Transverse colon (tissue), 4 donors: ENCODE results near the gene GHRH. TPM values are rescaled to one million over a fixed set of nuclear protein-coding genes. Genes with fewer than 3 reads are reported as not detected.

Experiments used
- DNase-seq: peaks from one replicate; pipeline ENCODE4 v3.0.0-alpha.2; 2019
- H3K27ac ChIP-seq, 4 donors: fragments of 200-600 bp; sonication (generic); 2 replicates each; pipeline ENCODE4 v1.5.1; 2016 to 2018; ENCODE audit warnings: inconsistent platforms in 4 of 4
- H3K27me3 ChIP-seq: fragments of 200-600 bp; sonication (generic); 2 replicates; pipeline ENCODE4 v1.5.1; 2017; ENCODE audit warnings: inconsistent platforms
- H3K36me3 ChIP-seq, 4 donors: fragments of 200-600 bp; sonication (generic); 2 replicates each; pipeline ENCODE4 v1.5.1; 2017 to 2019; ENCODE audit warnings: inconsistent platforms in 4 of 4
- H3K4me1 ChIP-seq, 4 donors: fragments of 200-600 bp; sonication (generic); 2 replicates each; pipeline ENCODE4 v1.5.1; 2017 to 2020; ENCODE audit warnings: inconsistent platforms in 4 of 4
- H3K4me3 ChIP-seq, 4 donors: fragments of 200-600 bp; sonication (generic); 1 replicate in 1 of 4; 2 replicates in 3 of 4; pipeline versions ENCODE4 v1.5.1 to v1.6.1; 2017 to 2019; ENCODE audit warnings: inconsistent platforms in 4 of 4
- H3K9me3 ChIP-seq, 2 donors: fragments of 200-600 bp; sonication (generic); 2 replicates each; pipeline ENCODE4 v1.5.1; 2017 to 2019; ENCODE audit warnings: inconsistent platforms in 2 of 2
- EP300 ChIP-seq: sonication (generic); formaldehyde crosslinking; IDR thresholded peaks from one replicate; pipeline ENCODE4 v1.6.1; 2017; ENCODE audit warnings: antibody characterized with exemption, low read depth
- POLR2A ChIP-seq: fragments of 450-650 bp; IDR thresholded peaks from one replicate; pipeline ENCODE4 v1.6.1; 2016; ENCODE audit warnings: antibody characterized with exemption, mild to moderate bottlenecking, moderate library complexity
- POLR2AphosphoS5 ChIP-seq, 3 donors: sonication (generic); formaldehyde crosslinking; IDR thresholded peaks; one replicate each; pipeline ENCODE4 v1.6.1; 2016; ENCODE audit warnings: antibody characterized with exemption in 3 of 3
- WGBS, 2 donors: methylation state at CpG; one replicate each; pipeline ENCODE4 v1.1.5; 2018; ENCODE audit warnings: low coverage in 1 of 2; 5-methylcytosine and 5-hydroxymethylcytosine counted together
- in situ Hi-C, 4 donors: fragments of 200-750 bp; cut with MboI; loops; one replicate each; pipeline versions ENCODE4 v1.15.0 to v1.15.1; 2017; ENCODE audit warnings: low sequenced_read_pairs in 3 of 4, low pct_ligation_motif_present in 1 of 4, low pct_unique_long_range_greater_than_20kb in 1 of 4
- intact Hi-C: fragments of 100-400 bp; cut with DNase I; formaldehyde crosslinking; loops from one replicate; pipeline ENCODE4 v1.15.1; 2023; ENCODE audit warnings: low total_unique reads
- total RNA-seq, 4 donors: library from RNA; depleted of rRNA; stranded (reverse); fragments of >200 nt; gene quantifications; one replicate each; pipeline ENCODE4 v1.1.0, GENCODE V29; 2016
- TF ChIP-seq, protein P1 (sequence below), 5 experiments: fragments of 200-600 bp in 3 of 5; fragments of 450-650 bp in 2 of 5; sonication (generic) in 3 of 5; IDR thresholded peaks; 1 replicate in 2 of 5; 2 replicates in 3 of 5; pipeline ENCODE4 v1.5.1; 2016 to 2017; ENCODE audit warnings: antibody characterized with exemption in 5 of 5, inconsistent platforms in 3 of 5, mild to moderate bottlenecking in 2 of 5, moderate library complexity in 1 of 5

Gene GHRH
- total RNA-seq, 4 donors from 2014 or later: not detected

DNA sequence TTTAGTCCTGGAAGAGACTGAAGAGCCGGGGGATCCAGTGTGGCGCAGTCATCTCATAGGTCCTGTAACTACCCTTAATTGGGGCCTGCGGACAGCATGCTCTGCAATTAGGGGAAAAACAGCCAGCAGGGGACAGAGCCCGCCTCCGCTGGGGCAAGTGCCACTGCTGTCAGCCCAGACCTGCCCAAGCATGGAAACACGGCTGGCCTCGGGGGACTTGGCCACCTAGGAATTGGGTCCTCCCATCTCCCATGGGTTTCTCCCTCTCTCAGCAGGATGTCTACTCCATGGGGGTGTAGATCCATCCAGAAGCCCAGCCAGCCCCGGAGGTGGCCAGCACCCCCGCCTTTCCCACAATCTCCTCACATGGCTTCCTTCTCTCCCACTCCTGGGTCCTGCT lies 3.6 kb downstream of the GHRH start:
- intact Hi-C loops: no loop called here
- no peaks in the 10 kb centered on the region for H3K27me3 ChIP-seq
- H3K4me3 ChIP-seq: no peak overlapping the region
- 67 to 74% methylated on average over 6 to 9 of the region's 9 CpGs for WGBS, 2 donors
- no peak overlapping the region for H3K27ac ChIP-seq
- no peaks in the 10 kb centered on the region for H3K9me3 ChIP-seq
- no peaks in the 10 kb centered on the region for H3K4me1 ChIP-seq
- TF ChIP-seq POLR2AphosphoS5 (IDR thresholded peaks at IDR 0.05) (no peak), EP300 (no peak), POLR2A (no peak)
- TF ChIP-seq, protein P1, sequence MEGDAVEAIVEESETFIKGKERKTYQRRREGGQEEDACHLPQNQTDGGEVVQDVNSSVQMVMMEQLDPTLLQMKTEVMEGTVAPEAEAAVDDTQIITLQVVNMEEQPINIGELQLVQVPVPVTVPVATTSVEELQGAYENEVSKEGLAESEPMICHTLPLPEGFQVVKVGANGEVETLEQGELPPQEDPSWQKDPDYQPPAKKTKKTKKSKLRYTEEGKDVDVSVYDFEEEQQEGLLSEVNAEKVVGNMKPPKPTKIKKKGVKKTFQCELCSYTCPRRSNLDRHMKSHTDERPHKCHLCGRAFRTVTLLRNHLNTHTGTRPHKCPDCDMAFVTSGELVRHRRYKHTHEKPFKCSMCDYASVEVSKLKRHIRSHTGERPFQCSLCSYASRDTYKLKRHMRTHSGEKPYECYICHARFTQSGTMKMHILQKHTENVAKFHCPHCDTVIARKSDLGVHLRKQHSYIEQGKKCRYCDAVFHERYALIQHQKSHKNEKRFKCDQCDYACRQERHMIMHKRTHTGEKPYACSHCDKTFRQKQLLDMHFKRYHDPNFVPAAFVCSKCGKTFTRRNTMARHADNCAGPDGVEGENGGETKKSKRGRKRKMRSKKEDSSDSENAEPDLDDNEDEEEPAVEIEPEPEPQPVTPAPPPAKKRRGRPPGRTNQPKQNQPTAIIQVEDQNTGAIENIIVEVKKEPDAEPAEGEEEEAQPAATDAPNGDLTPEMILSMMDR (IDR thresholded peaks at IDR 0.05): no peak
- no peaks in the 10 kb centered on the region for H3K36me3 ChIP-seq
- in situ Hi-C loops: no loop called here
- no peak for DNase-seq

DNA sequence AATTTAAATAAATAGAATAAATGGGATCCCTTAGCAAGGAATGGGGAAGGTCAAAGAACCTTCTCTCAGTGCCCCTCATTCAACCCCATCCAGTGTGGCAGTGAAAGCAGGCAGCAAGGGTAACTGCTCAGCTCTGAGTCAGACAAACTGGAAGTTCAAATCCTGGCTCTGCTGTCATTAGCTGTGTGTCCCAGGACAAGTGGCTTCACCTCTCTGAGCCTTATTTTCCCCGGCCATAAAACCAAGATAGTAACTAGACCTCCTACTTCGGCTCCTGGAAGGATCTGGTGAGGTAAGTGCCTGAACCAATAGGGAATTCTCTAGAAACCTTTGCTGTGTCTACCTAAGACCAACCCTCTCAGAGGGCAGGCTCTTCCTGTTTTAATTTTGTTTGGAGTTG lies 4.1 kb downstream of the GHRH start:
- Histone ChIP-seq H3K36me3 (no peaks in the 10 kb centered on the region), H3K4me1 (no peaks in the 10 kb centered on the region), H3K27ac (no peak overlapping the region), H3K9me3 (no peaks in the 10 kb centered on the region), H3K4me3 (no peak overlapping the region), H3K27me3 (no peaks in the 10 kb centered on the region)
- 33 to 77% methylated on average over 1 to 2 of the region's 2 CpGs for WGBS, 2 donors
- TF ChIP-seq POLR2A (no peak), POLR2AphosphoS5 (IDR thresholded peaks at IDR 0.05) (no peak), EP300 (no peak)
- TF ChIP-seq, protein P1 (IDR thresholded peaks at IDR 0.05): no peak
- in situ Hi-C loops: no loop called here
- intact Hi-C loops: no loop called here
- no peak for DNase-seq

DNA sequence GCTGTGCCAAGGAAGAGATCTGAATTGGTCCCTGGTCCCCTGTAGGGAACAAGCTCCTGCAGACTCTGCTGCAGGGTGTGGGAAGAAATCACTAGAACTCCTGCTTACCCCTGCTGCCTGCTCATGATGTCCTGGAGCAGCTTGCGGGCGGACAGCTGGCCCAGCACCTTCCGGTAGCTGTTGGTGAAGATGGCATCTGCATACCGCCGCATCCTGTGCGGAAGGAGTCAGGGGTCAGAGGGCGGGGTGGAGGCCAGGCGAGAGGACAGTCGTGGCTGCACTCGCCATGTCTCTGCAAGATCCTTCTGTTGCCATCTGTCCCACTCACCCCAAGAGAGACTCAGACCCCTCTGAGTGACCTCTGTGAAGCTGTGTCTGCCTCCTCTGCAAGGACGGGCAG lies 5.3 kb downstream of the GHRH start:
- Histone ChIP-seq H3K27ac (no peak overlapping the region), H3K36me3 (no peaks in the 10 kb centered on the region), H3K4me3 (no peak overlapping the region), H3K9me3 (no peaks in the 10 kb centered on the region), H3K27me3 (no peaks in the 10 kb centered on the region), H3K4me1 (no peaks in the 10 kb centered on the region)
- 83% methylated on average over 11 of the region's 11 CpGs; no CpG with 5 or more reads in 1 of the 2 donors for WGBS, 2 donors
- in situ Hi-C loops: no loop called here
- TF ChIP-seq, protein P1 (IDR thresholded peaks at IDR 0.05): no peak
- no peak for TF ChIP-seq EP300
- TF ChIP-seq POLR2A: no peak
- TF ChIP-seq POLR2AphosphoS5 (IDR thresholded peaks at IDR 0.05): no peak
- intact Hi-C loops: no loop called here
- DNase-seq: no peak

DNA sequence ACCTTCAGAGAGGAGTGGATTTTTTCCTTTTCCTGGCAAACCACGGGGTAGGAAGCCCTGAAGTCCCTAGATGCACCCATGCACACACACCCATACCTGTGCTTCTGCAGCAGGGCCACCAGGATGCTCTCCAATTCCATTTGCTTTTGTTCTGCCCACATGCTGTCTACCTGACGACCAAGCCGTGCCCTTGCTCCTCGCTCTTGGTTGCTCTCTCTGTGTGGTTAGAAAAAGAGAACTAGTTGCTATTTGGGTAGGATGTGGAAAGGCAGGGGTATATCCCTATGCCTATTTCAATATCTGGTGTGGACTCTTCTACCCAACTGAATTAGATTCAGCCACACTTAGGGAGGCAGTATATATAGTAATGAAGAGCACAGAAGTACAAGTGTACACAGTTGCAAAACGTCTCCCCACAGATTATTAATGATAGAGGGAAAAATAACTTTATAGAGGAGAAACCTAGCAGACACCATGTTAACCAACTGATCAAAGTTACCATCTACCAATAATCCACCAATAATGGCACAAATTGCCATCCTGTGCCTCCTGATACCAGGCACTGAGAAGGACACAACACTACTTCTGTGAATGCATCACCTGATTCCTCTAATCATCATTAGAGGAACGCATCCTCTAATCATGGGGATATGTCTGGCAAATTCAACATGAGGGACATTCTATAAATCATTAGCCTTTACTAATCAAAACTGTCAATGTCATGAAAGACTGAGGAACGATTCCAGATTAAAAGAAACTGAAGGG lies 7.3 kb downstream of the GHRH start:
- Histone ChIP-seq H3K27ac (no peak overlapping the region), H3K27me3 (no peaks in the 10 kb centered on the region), H3K4me1 (no peaks in the 10 kb centered on the region), H3K36me3 (no peaks in the 10 kb centered on the region), H3K9me3 (no peaks in the 10 kb centered on the region), H3K4me3 (no peak overlapping the region)
- in situ Hi-C loops (no loop called here), intact Hi-C loops (no loop called here)
- TF ChIP-seq POLR2A: no peak
- TF ChIP-seq EP300: no peak
- TF ChIP-seq, protein P1 (IDR thresholded peaks at IDR 0.05): no peak
- TF ChIP-seq POLR2AphosphoS5 (IDR thresholded peaks at IDR 0.05): no peak
- 71 to 84% methylated on average over 7 of the region's 7 CpGs for WGBS, 2 donors
- DNase-seq: no peak
